GM12878 (cell line): ENCODE measurements around the gene TNFRSF8. TPM values are rescaled to one million over a fixed set of nuclear protein-coding genes. Genes with fewer than 3 reads are reported as not detected.

Experiments used
- BCL11A ChIP-seq: IDR thresholded peaks from 2 replicates; pipeline ENCODE4 v1.6.1; 2011; ENCODE audit warnings: low read depth, low read length
- BHLHE40 ChIP-seq, 2 experiments: fragments of 450-650 bp in 1 of 2; IDR thresholded peaks; 2 replicates each; pipeline ENCODE4 v1.6.1; 2011 to 2017; ENCODE audit warnings: low read depth in 2 of 2, borderline replicate concordance in 1 of 2, improper control_type of control experiment in 1 of 2, low read length in 1 of 2, mild to moderate bottlenecking in 1 of 2
- IKZF2 ChIP-seq, 2 experiments: fragments of 450-650 bp; IDR thresholded peaks; 2 replicates each; pipeline ENCODE4 v1.6.1; 2017; ENCODE audit warnings: mild to moderate bottlenecking in 2 of 2, moderate library complexity in 2 of 2
- MEF2A ChIP-seq: IDR thresholded peaks from 2 replicates; pipeline ENCODE4 v1.6.1; 2011; ENCODE audit warnings: low read depth, mild to moderate bottlenecking, low read length, moderate library complexity; ENCODE audit not compliant: insufficient read depth
- MXI1 ChIP-seq: fragments of 150-350 bp; IDR thresholded peaks from 2 replicates; pipeline ENCODE4 v1.6.1; 2011; ENCODE audit warnings: low read depth, mild to moderate bottlenecking, inconsistent platforms, low read length, improper control_type of control experiment
- NR2C1 ChIP-seq: fragments of 450-650 bp; IDR thresholded peaks from 2 replicates; pipeline ENCODE4 v1.6.1; 2017; ENCODE audit warnings: antibody characterized with exemption, mild to moderate bottlenecking, moderate library complexity
- RAD51 ChIP-seq: fragments of 450-650 bp; IDR thresholded peaks from 2 replicates; pipeline ENCODE4 v1.6.1; 2016; ENCODE audit warnings: moderate library complexity, mild to moderate bottlenecking, inconsistent platforms
- RBBP5 ChIP-seq: fragments of 200-600 bp; sonication (generic); conservative IDR thresholded peaks from 2 replicates; pipeline ENCODE4 v1.6.1; 2016
- RCOR1 ChIP-seq: conservative IDR thresholded peaks from 2 replicates; pipeline ENCODE4 v1.6.1; 2012; ENCODE audit warnings: low read depth, low read length, improper control_type of control experiment
- RUNX3 ChIP-seq: IDR thresholded peaks from 2 replicates; pipeline ENCODE4 v1.6.1; 2012; ENCODE audit warnings: low read length, inconsistent platforms
- SIN3A ChIP-seq: IDR thresholded peaks from 2 replicates; pipeline ENCODE4 v1.6.1; 2012; ENCODE audit warnings: low read depth, low read length, improper control_type of control experiment
- SMAD1 ChIP-seq: fragments of 450-650 bp; IDR thresholded peaks from 2 replicates; pipeline ENCODE4 v1.6.1; 2018; ENCODE audit warnings: mild to moderate bottlenecking, low read depth; ENCODE audit not compliant: partially characterized antibody
- TCF3 ChIP-seq: IDR thresholded peaks from 2 replicates; pipeline ENCODE4 v1.6.1; 2012; ENCODE audit warnings: low read depth, mild to moderate bottlenecking, low read length, borderline replicate concordance; ENCODE audit not compliant: insufficient read depth
- ZNF384 ChIP-seq: IDR thresholded peaks from 2 replicates; pipeline ENCODE4 v1.6.1; 2012; ENCODE audit warnings: low read depth, mild to moderate bottlenecking, low read length, improper control_type of control experiment, borderline replicate concordance
- polyA plus RNA-seq, 11 experiments: library from polyadenylated mRNA; depleted of rRNA in 4 of 11; unstranded in 6 of 11; stranded (reverse) in 5 of 11; fragments of >200 nt; fragmentation: Nextera tagmentation in 4 of 11; fragmentation: Illumina TruSeq in 1 of 11; extraction: Ambion mirVana in 4 of 11; extraction: Trizol in 1 of 11; gene quantifications; 1 replicate in 1 of 11; 2 replicates in 10 of 11; pipeline versions ENCODE4 v1.2.1 to v1.2.3, GENCODE V29; 2011 to 2016; ENCODE audit warnings: inconsistent platforms in 2 of 11, missing spikeins in 2 of 11, low read depth in 1 of 11
- total RNA-seq, 4 experiments: library from RNA; depleted of rRNA in 3 of 4; stranded (reverse); fragments of >200 nt in 3 of 4; fragmentation: Illumina TruSeq in 1 of 4; extraction: Trizol in 1 of 4; gene quantifications; 2 replicates each; pipeline versions ENCODE4 v1.2.1 to v1.2.3, GENCODE V29; 2013 to 2021
- TF ChIP-seq, protein P1 (sequence below): IDR thresholded peaks from 2 replicates; pipeline ENCODE4 v1.6.1; 2012; ENCODE audit warnings: low read depth, low read length, improper control_type of control experiment
- TF ChIP-seq, protein P2 (sequence below): fragments of 450-650 bp; IDR thresholded peaks from 2 replicates; pipeline ENCODE4 v1.6.1; 2016; ENCODE audit warnings: mild to moderate bottlenecking
- TF ChIP-seq, protein P3 (sequence below): fragments of 450-650 bp; formaldehyde crosslinking; IDR thresholded peaks from 2 replicates; pipeline ENCODE4 v1.4.0; 2022; ENCODE audit warnings: mild to moderate bottlenecking, moderate library complexity
- TF ChIP-seq, protein P4 (sequence below): fragments of 450-650 bp; IDR thresholded peaks from 2 replicates; pipeline ENCODE4 v1.6.1; 2017; ENCODE audit warnings: low read depth, mild to moderate bottlenecking, moderate library complexity
- TF ChIP-seq, protein P5 (sequence below): fragments of 450-650 bp; IDR thresholded peaks from 2 replicates; pipeline ENCODE4 v1.6.1; 2014; ENCODE audit warnings: mild to moderate bottlenecking
- TF ChIP-seq, protein P6 (sequence below): IDR thresholded peaks from 2 replicates; pipeline ENCODE4 v1.6.1; 2012; ENCODE audit warnings: low read length, inconsistent platforms

Gene TNFRSF8
- total and polyA plus RNA-seq, 10 of the 15 experiments (the other 5 are each of a cell fraction or from before 2014, with no cell fraction given): 9.8 to 114 (median 58.8) TPM

DNA sequence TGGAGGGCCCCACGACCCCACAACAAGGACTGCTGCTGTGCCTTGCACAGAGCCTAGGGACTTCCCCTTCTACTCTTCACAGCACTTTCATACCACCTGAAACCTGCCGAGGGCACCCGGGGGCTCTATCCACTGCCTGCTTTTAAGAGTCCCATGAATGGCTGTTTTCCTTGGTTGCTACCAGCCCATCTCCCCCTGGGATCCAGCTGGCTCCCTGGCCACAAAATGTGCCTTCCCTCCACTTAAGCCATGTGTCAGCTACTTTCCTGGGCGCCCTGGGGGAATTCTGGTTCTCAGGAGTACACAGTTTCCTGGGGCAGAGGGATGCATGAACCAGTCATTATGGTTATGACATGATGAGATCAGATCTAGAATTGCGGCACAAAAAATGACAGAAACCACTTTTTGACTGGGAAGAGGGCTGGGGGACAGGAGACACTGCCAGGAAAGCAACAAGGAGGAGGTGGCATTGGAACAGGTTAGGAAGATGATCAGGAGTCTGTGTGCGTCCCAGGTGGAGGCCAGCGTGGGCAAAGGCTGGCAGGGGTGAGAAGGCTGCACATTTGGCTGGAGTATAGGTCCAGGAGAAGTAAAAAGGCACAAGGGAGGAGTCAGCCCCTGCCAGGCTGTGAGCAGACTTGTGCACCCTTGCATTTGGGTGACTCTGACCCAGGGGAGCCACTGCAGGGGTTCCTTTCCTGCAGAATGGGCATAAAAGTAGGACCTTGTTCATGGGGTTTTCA, 3.2 kb upstream of the TNFRSF8 start (continued):
- peak in 1 of 2 experiments; percentile 22; a peak in 1 of 4 replicates for TF ChIP-seq BHLHE40 (IDR thresholded peaks at IDR 0.05; ENCODE audit: borderline replicate concordance in 1 of 2, low read depth in 2 of 2, low read length in 1 of 2)
- no peak for TF ChIP-seq SMAD1
- TF ChIP-seq, protein P1, sequence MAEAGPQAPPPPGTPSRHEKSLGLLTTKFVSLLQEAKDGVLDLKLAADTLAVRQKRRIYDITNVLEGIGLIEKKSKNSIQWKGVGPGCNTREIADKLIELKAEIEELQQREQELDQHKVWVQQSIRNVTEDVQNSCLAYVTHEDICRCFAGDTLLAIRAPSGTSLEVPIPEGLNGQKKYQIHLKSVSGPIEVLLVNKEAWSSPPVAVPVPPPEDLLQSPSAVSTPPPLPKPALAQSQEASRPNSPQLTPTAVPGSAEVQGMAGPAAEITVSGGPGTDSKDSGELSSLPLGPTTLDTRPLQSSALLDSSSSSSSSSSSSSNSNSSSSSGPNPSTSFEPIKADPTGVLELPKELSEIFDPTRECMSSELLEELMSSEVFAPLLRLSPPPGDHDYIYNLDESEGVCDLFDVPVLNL: no peak
- TF ChIP-seq, protein P2, sequence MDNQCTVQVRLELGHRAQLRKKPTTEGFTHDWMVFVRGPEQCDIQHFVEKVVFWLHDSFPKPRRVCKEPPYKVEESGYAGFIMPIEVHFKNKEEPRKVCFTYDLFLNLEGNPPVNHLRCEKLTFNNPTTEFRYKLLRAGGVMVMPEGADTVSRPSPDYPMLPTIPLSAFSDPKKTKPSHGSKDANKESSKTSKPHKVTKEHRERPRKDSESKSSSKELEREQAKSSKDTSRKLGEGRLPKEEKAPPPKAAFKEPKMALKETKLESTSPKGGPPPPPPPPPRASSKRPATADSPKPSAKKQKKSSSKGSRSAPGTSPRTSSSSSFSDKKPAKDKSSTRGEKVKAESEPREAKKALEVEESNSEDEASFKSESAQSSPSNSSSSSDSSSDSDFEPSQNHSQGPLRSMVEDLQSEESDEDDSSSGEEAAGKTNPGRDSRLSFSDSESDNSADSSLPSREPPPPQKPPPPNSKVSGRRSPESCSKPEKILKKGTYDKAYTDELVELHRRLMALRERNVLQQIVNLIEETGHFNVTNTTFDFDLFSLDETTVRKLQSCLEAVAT: 0 out of 2 replicates have a peak, but pooled peaks have one; percentile 28
- TF ChIP-seq, protein P3, sequence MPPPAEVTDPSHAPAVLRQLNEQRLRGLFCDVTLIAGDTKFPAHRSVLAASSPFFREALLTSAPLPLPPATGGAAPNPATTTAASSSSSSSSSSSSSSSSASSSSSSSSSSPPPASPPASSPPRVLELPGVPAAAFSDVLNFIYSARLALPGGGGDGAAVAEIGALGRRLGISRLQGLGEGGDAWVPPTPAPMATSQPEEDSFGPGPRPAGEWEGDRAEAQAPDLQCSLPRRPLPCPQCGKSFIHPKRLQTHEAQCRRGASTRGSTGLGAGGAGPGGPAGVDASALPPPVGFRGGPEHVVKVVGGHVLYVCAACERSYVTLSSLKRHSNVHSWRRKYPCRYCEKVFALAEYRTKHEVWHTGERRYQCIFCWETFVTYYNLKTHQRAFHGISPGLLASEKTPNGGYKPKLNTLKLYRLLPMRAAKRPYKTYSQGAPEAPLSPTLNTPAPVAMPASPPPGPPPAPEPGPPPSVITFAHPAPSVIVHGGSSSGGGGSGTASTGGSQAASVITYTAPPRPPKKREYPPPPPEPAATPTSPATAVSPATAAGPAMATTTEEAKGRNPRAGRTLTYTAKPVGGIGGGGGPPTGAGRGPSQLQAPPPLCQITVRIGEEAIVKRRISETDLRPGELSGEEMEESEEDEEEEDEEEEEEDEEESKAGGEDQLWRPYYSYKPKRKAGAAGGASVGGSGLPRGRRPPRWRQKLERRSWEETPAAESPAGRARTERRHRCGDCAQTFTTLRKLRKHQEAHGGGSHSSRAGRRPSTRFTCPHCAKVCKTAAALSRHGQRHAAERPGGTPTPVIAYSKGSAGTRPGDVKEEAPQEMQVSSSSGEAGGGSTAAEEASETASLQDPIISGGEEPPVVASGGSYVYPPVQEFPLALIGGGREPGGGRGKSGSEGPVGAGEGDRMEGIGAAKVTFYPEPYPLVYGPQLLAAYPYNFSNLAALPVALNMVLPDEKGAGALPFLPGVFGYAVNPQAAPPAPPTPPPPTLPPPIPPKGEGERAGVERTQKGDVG (CRISPR knock-in tag): no peak
- TF ChIP-seq BCL11A: peak; percentile 48; the same call in 1 of the 2 replicates
- peak; percentile 51; the same call in 1 of the 2 replicates for TF ChIP-seq SIN3A
- no peak for TF ChIP-seq TCF3
- no peak for TF ChIP-seq MXI1
- TF ChIP-seq, protein P4, sequence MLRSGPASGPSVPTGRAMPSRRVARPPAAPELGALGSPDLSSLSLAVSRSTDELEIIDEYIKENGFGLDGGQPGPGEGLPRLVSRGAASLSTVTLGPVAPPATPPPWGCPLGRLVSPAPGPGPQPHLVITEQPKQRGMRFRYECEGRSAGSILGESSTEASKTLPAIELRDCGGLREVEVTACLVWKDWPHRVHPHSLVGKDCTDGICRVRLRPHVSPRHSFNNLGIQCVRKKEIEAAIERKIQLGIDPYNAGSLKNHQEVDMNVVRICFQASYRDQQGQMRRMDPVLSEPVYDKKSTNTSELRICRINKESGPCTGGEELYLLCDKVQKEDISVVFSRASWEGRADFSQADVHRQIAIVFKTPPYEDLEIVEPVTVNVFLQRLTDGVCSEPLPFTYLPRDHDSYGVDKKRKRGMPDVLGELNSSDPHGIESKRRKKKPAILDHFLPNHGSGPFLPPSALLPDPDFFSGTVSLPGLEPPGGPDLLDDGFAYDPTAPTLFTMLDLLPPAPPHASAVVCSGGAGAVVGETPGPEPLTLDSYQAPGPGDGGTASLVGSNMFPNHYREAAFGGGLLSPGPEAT: peak; percentile 85
- TF ChIP-seq ZNF384: no peak
- TF ChIP-seq, protein P5, sequence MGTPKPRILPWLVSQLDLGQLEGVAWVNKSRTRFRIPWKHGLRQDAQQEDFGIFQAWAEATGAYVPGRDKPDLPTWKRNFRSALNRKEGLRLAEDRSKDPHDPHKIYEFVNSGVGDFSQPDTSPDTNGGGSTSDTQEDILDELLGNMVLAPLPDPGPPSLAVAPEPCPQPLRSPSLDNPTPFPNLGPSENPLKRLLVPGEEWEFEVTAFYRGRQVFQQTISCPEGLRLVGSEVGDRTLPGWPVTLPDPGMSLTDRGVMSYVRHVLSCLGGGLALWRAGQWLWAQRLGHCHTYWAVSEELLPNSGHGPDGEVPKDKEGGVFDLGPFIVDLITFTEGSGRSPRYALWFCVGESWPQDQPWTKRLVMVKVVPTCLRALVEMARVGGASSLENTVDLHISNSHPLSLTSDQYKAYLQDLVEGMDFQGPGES: no peak
- no peak for TF ChIP-seq RCOR1
- no peak for TF ChIP-seq RBBP5
- TF ChIP-seq RAD51: no peak
- no peak for TF ChIP-seq NR2C1
- TF ChIP-seq, protein P6, sequence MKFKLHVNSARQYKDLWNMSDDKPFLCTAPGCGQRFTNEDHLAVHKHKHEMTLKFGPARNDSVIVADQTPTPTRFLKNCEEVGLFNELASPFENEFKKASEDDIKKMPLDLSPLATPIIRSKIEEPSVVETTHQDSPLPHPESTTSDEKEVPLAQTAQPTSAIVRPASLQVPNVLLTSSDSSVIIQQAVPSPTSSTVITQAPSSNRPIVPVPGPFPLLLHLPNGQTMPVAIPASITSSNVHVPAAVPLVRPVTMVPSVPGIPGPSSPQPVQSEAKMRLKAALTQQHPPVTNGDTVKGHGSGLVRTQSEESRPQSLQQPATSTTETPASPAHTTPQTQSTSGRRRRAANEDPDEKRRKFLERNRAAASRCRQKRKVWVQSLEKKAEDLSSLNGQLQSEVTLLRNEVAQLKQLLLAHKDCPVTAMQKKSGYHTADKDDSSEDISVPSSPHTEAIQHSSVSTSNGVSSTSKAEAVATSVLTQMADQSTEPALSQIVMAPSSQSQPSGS: no peak
- no peak for TF ChIP-seq MEF2A
- TF ChIP-seq RUNX3: no peak
- TF ChIP-seq IKZF2 (IDR thresholded peaks at IDR 0.05): peak; percentile 93 to 94
